SKM-1 (cell line): ENCODE measurements around the gene GBF1.
"Not testable (repeated sequence)": the region's sequence is repeated elsewhere in the genome, so short reads cannot be mapped to it uniquely, and the experiment has no call there.

ENCODE experiments used
- DNase-seq: peaks from one replicate; lab custom pipeline; 2025; ENCODE audit not compliant: unreplicated experiment; lab: John Stamatoyannopoulos, UW

Gene GBF1

GRCh38 chr10:102233997-102234396 is 11.3 kb upstream of the GBF1 start:
- DNase-seq = no peak

- no peak for DNase-seq
Measured at GRCh38 chr10:102234888-102235597, 10.3 kb upstream of the GBF1 start.

- DNase-seq = no peak
Measured at GRCh38 chr10:102235598-102235920, 9.8 kb upstream of the GBF1 start.

GRCh38 chr10:102236006-102236405 is 9.3 kb upstream of the GBF1 start:
- no peak for DNase-seq

GRCh38 chr10:102237711-102238252 is 7.5 kb upstream of the GBF1 start:
- no peak for DNase-seq

GRCh38 chr10:102240467-102241031 is 4.8 kb upstream of the GBF1 start:
- no peak for DNase-seq

GRCh38 chr10:102241032-102241443 is 4.3 kb upstream of the GBF1 start:
- no peak for DNase-seq

GRCh38 chr10:102241444-102242117 is 3.8 kb upstream of the GBF1 start, which contains the start of gene PITX3:
PITX3 (minus strand) TSS chr10:102241512; CDS start chr10:102232080, 9,432 bp downstream.
- peak; percentile 62 for DNase-seq

GRCh38 chr10:102242118-102242485 is 3.2 kb upstream of the GBF1 start:
- no peak for DNase-seq

GRCh38 chr10:102243309-102243708 is 2.0 kb upstream of the GBF1 start:
- no peak for DNase-seq

- DNase-seq = no peak
Measured at GRCh38 chr10:102245932-102246251, 560 bp downstream of the GBF1 start.

- DNase-seq = no peak
Measured at GRCh38 chr10:102246261-102246660, 929 bp downstream of the GBF1 start.

GRCh38 chr10:102247734-102248133 is 2.4 kb downstream of the GBF1 start:
- no peak for DNase-seq

GRCh38 chr10:102252508-102252907 is 7.2 kb downstream of the GBF1 start:
- DNase-seq = not testable (repeated sequence)

- no peak for DNase-seq
Measured at GRCh38 chr10:102254426-102254825, 9.1 kb downstream of the GBF1 start.

GRCh38 chr10:102255404-102255803 is 10.1 kb downstream of the GBF1 start:
- DNase-seq = no peak

- no peak for DNase-seq
Measured at GRCh38 chr10:102261196-102261595, 15.9 kb downstream of the GBF1 start.

GRCh38 chr10:102261842-102262241 is 16.5 kb downstream of the GBF1 start:
- DNase-seq = no peak

GRCh38 chr10:102262744-102263370 is 17.5 kb downstream of the GBF1 start:
- DNase-seq = no peak

GRCh38 chr10:102264371-102264770 is 19.0 kb downstream of the GBF1 start:
- DNase-seq = no peak

- no peak for DNase-seq
Measured at GRCh38 chr10:102266670-102267069, 21.3 kb downstream of the GBF1 start.

GRCh38 chr10:102267748-102268147 is 22.4 kb downstream of the GBF1 start:
- no peak for DNase-seq
